Tibial nerve (tissue), 4 donors: ENCODE measurements around the gene PTPN7. TPM values are rescaled to one million over a fixed set of nuclear protein-coding genes. Genes with fewer than 3 reads are reported as not detected.

ENCODE experiments used
- DNase-seq, 2 donors: peaks; one replicate each; pipeline ENCODE4 v3.0.0-alpha.2; 2019; ENCODE audit warnings: low spot score in 2 of 2
- H3K27ac ChIP-seq, 4 donors: fragments of 200-600 bp; sonication (generic) in 3 of 4; one replicate each; pipeline ENCODE4 v1.5.1; 2017 to 2019; ENCODE audit warnings: mild to moderate bottlenecking in 1 of 4
- H3K27me3 ChIP-seq, 2 donors: fragments of 200-600 bp; sonication (generic) in 1 of 2; one replicate each; pipeline versions ENCODE4 v1.5.1 to v1.6.0; 2017 to 2019
- H3K36me3 ChIP-seq, 3 donors: fragments of 200-600 bp; sonication (generic); one replicate each; pipeline ENCODE4 v1.5.1; 2018 to 2019
- H3K4me1 ChIP-seq, 4 donors: fragments of 200-600 bp; sonication (generic) in 3 of 4; one replicate each; pipeline ENCODE4 v1.5.1; 2017 to 2019
- H3K4me3 ChIP-seq, 4 donors: fragments of 200-600 bp; sonication (generic) in 3 of 4; one replicate each; pipeline ENCODE4 v1.5.1; 2017 to 2019; ENCODE audit warnings: mild to moderate bottlenecking in 1 of 4, moderate library complexity in 1 of 4
- H3K9me3 ChIP-seq, 4 donors: fragments of 200-600 bp; sonication (generic) in 3 of 4; one replicate each; pipeline ENCODE4 v1.5.1; 2017 to 2019
- CTCF ChIP-seq, 5 experiments: fragments of 200-600 bp in 3 of 5; fragments of 450-650 bp in 2 of 5; sonication (generic) in 3 of 5; IDR thresholded peaks; one replicate each; pipeline ENCODE4 v1.5.1; 2016 to 2019; ENCODE audit warnings: antibody characterized with exemption in 5 of 5, mild to moderate bottlenecking in 3 of 5, moderate library complexity in 2 of 5
- EP300 ChIP-seq, 2 donors: sonication (generic); formaldehyde crosslinking; IDR thresholded peaks; one replicate each; pipeline ENCODE4 v1.6.1; 2017; ENCODE audit warnings: antibody characterized with exemption in 2 of 2, mild to moderate bottlenecking in 1 of 2
- POLR2A ChIP-seq, 2 donors: fragments of 450-650 bp; IDR thresholded peaks; one replicate each; pipeline ENCODE4 v1.6.1; 2017; ENCODE audit warnings: antibody characterized with exemption in 2 of 2, mild to moderate bottlenecking in 2 of 2, moderate library complexity in 2 of 2
- WGBS, 2 donors: methylation state at CpG; one replicate each; pipeline ENCODE4 v1.1.5; 2018; 5-methylcytosine and 5-hydroxymethylcytosine counted together
- total RNA-seq, 4 donors: library from RNA; depleted of rRNA; stranded (reverse); fragments of >200 nt; gene quantifications; one replicate each; pipeline ENCODE4 v1.1.0, GENCODE V29; 2016

Gene PTPN7
- total RNA-seq, 4 donors from 2014 or later = 1.2 to 13.8 (median 6.8) TPM

- TF ChIP-seq EP300 (IDR thresholded peaks at IDR 0.05) = no peak
- TF ChIP-seq CTCF (IDR thresholded peaks at IDR 0.05) = no peak
- TF ChIP-seq POLR2A (IDR thresholded peaks at IDR 0.05) = no peak
- no peak for DNase-seq
- Histone ChIP-seq H3K4me3 (no peak overlapping the region), H3K27ac (no peak overlapping the region), H3K4me1 (peaks cover 0 to 20% (median 0%) of the 10 kb centered on the region in 4 donors), H3K9me3 (no peaks in the 10 kb centered on the region), H3K27me3 (peaks cover 0 to 17% of the 10 kb centered on the region in 2 donors), H3K36me3 (no peaks in the 10 kb centered on the region)
- 76 to 80% methylated on average over 13 of the region's 13 CpGs for WGBS, 2 donors
Measured at GRCh38 chr1:202203238-202204039, 43.0 kb upstream of the PTPN7 start.

GRCh38 chr1:202202500-202203168 is 42.2 kb upstream of the PTPN7 start:
- WGBS, 2 donors = 81 to 86% methylated on average over 7 of the region's 7 CpGs
- H3K4me3 ChIP-seq = no peak overlapping the region
- H3K27ac ChIP-seq = no peak overlapping the region
- no peaks in the 10 kb centered on the region for H3K36me3 ChIP-seq
- no peak for DNase-seq
- no peak for TF ChIP-seq CTCF (IDR thresholded peaks at IDR 0.05)
- no peak for TF ChIP-seq EP300 (IDR thresholded peaks at IDR 0.05)
- TF ChIP-seq POLR2A (IDR thresholded peaks at IDR 0.05) = no peak
- peaks cover 0 to 20% (median 0%) of the 10 kb centered on the region in 4 donors for H3K4me1 ChIP-seq
- H3K27me3 ChIP-seq = peaks cover 0 to 14% of the 10 kb centered on the region in 2 donors
- H3K9me3 ChIP-seq = no peaks in the 10 kb centered on the region

GRCh38 chr1:202201971-202202370 is 41.6 kb upstream of the PTPN7 start:
- no peaks in the 10 kb centered on the region for H3K36me3 ChIP-seq
- 64 to 72% methylated on average over 4 of the region's 4 CpGs for WGBS, 2 donors
- H3K4me3 ChIP-seq = no peak overlapping the region
- no peaks in the 10 kb centered on the region for H3K9me3 ChIP-seq
- no peak for TF ChIP-seq POLR2A (IDR thresholded peaks at IDR 0.05)
- no peak for TF ChIP-seq CTCF (IDR thresholded peaks at IDR 0.05)
- no peak for TF ChIP-seq EP300 (IDR thresholded peaks at IDR 0.05)
- no peak for DNase-seq
- no peak overlapping the region for H3K27ac ChIP-seq
- peaks cover 0 to 7% of the 10 kb centered on the region in 2 donors for H3K27me3 ChIP-seq
- H3K4me1 ChIP-seq = peaks cover 0 to 20% (median 0%) of the 10 kb centered on the region in 4 donors

DNA sequence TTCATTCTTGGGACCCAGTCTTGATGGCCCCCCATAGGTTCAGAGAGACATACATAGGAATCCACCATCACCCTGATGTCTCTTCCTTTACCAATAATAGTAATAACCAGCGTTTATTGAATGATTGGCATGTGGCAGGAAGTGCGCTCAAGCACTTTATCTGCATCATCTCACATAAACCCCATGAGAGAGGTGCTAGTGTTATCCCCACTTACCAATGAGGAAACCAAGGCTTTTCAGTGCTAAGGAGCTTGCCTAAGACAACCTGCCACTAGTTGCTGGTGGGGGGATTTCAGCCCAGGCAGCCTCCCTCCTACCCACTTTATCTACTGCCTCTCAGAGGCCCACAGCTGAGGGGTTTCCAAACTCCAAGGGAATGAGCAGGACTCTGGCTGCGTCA is 40.9 kb upstream of the PTPN7 start:
- Histone ChIP-seq H3K27ac (no peak overlapping the region), H3K9me3 (no peaks in the 10 kb centered on the region), H3K27me3 (peaks cover 0 to 2% of the 10 kb centered on the region in 2 donors), H3K36me3 (no peaks in the 10 kb centered on the region), H3K4me1 (peaks cover 0 to 20% (median 0%) of the 10 kb centered on the region in 4 donors), H3K4me3 (no peak overlapping the region)
- DNase-seq = no peak
- TF ChIP-seq CTCF (IDR thresholded peaks at IDR 0.05) (no peak), POLR2A (IDR thresholded peaks at IDR 0.05) (no peak)
- WGBS, 2 donors = 76 to 85% methylated on average over 3 of the region's 3 CpGs

GRCh38 chr1:202200669-202201068 is 40.3 kb upstream of the PTPN7 start:
- H3K27me3 ChIP-seq = peaks cover 0 to 4% of the 10 kb centered on the region in 2 donors
- WGBS, 2 donors = 44 to 68% methylated on average over 8 of the region's 8 CpGs
- TF ChIP-seq EP300 (IDR thresholded peaks at IDR 0.05) (no peak), POLR2A (IDR thresholded peaks at IDR 0.05) (no peak)
- DNase-seq = no peak
- H3K27ac ChIP-seq = no peak overlapping the region
- no peaks in the 10 kb centered on the region for H3K36me3 ChIP-seq
- H3K9me3 ChIP-seq = no peaks in the 10 kb centered on the region
- peaks cover 0 to 20% (median 0%) of the 10 kb centered on the region in 4 donors for H3K4me1 ChIP-seq
- no peak overlapping the region for H3K4me3 ChIP-seq
